OCI-LY1 (cell line): ENCODE results near the gene RAI14.

ENCODE experiments used
- H2AFZ ChIP-seq: fragments of 200-600 bp; sonication (generic), shearing (Covaris generic); 2 replicates; pipeline ENCODE4 v1.6.0; 2014; ENCODE audit warnings: antibody characterized with exemption, mild to moderate bottlenecking, low read length
- H3F3A ChIP-seq: fragments of 200-600 bp; sonication (generic), shearing (Covaris generic); 2 replicates; pipeline ENCODE4 v1.6.0; 2014; ENCODE audit warnings: mild to moderate bottlenecking, antibody characterized with exemption, low read length, moderate library complexity; ENCODE audit not compliant: insufficient read depth
- H3K27ac ChIP-seq: fragments of 200-600 bp; sonication (generic); 2 replicates; pipeline ENCODE4 v1.5.1; 2014; ENCODE audit warnings: low read length, mixed run types, mild to moderate bottlenecking, low read depth; ENCODE audit not compliant: poor library complexity, severe bottlenecking
- H3K27me3 ChIP-seq: fragments of 200-600 bp; sonication (generic); 2 replicates; pipeline ENCODE4 v1.6.0; 2014; ENCODE audit warnings: antibody characterized with exemption, mild to moderate bottlenecking, low read length, moderate library complexity; ENCODE audit not compliant: insufficient read depth
- H3K36me3 ChIP-seq: fragments of 200-600 bp; sonication (generic); 2 replicates; pipeline ENCODE4 v1.6.1; 2014; ENCODE audit warnings: mild to moderate bottlenecking, antibody characterized with exemption, low read length, moderate library complexity, mixed read lengths; ENCODE audit not compliant: insufficient read depth
- H3K4me1 ChIP-seq: fragments of 200-600 bp; sonication (generic); 2 replicates; pipeline ENCODE4 v1.5.1; 2014; ENCODE audit warnings: mild to moderate bottlenecking, low read length, moderate library complexity; ENCODE audit not compliant: insufficient read depth, severe bottlenecking
- H3K4me2 ChIP-seq: fragments of 200-600 bp; sonication (generic), shearing (Covaris generic); 2 replicates; pipeline ENCODE4 v1.6.1; 2014; ENCODE audit warnings: low read length
- H3K4me3 ChIP-seq: fragments of 200-600 bp; sonication (generic); 2 replicates; pipeline ENCODE4 v1.5.1; 2014; ENCODE audit warnings: low read length, low read depth, mild to moderate bottlenecking, mixed read lengths; ENCODE audit not compliant: poor library complexity, severe bottlenecking
- H3K79me2 ChIP-seq: fragments of 200-600 bp; shearing (Covaris generic); 2 replicates; pipeline ENCODE4 v1.6.1; 2016; ENCODE audit warnings: mixed run types, low read length, mixed read lengths; ENCODE audit not compliant: insufficient read depth
- H3K9ac ChIP-seq: fragments of 200-600 bp; sonication (generic), shearing (Covaris generic); 2 replicates; pipeline ENCODE4 v1.6.1; 2014; ENCODE audit warnings: mild to moderate bottlenecking, low read length, mixed read lengths
- H3K9me2 ChIP-seq: fragments of 200-600 bp; sonication (generic), shearing (Covaris generic); 2 replicates; pipeline ENCODE4 v1.6.1; 2014; ENCODE audit warnings: low read depth, mild to moderate bottlenecking, low read length, mixed read lengths
- H3K9me3 ChIP-seq: fragments of 200-600 bp; shearing (Covaris generic); 2 replicates; pipeline ENCODE4 v1.6.1; 2014; ENCODE audit warnings: low read length, mixed read lengths
- H4K20me1 ChIP-seq: fragments of 200-600 bp; sonication (generic), shearing (Covaris generic); 2 replicates; pipeline ENCODE4 v1.6.0; 2016; ENCODE audit warnings: mild to moderate bottlenecking, low read length; ENCODE audit not compliant: insufficient read depth
- CTCF ChIP-seq: fragments of 200-600 bp; sonication (generic), shearing (Covaris generic); IDR thresholded peaks from 2 replicates; pipeline ENCODE4 v1.5.1; 2017; ENCODE audit warnings: mild to moderate bottlenecking, antibody characterized with exemption, low read length, moderate library complexity, mixed read lengths
- EZH2 ChIP-seq: fragments of 200-600 bp; sonication (generic), shearing (Covaris generic); IDR thresholded peaks from 2 replicates; pipeline ENCODE4 v1.8.0; 2017; ENCODE audit warnings: borderline replicate concordance, mixed run types, mild to moderate bottlenecking, antibody characterized with exemption, low read length, moderate library complexity, mixed read lengths

RAI14 gene

GRCh38 chr5:34715711-34716110 lies 59.6 kb downstream of the RAI14 start:
- Histone ChIP-seq H2AFZ (no peak overlapping the region), H3K4me1 (no peaks in the 10 kb centered on the region), H3K9ac (no peak overlapping the region), H3K4me3 (no peak overlapping the region), H3K9me2 (no peaks in the 10 kb centered on the region), H3K27ac (no peak overlapping the region), H3K9me3 (no peaks in the 10 kb centered on the region), H3K27me3 (no peaks in the 10 kb centered on the region), H3K79me2 (no peaks in the 10 kb centered on the region), H3K4me2 (no peak overlapping the region), H3K36me3 (no peaks in the 10 kb centered on the region), H4K20me1 (no peaks in the 10 kb centered on the region), H3F3A (no peaks in the 10 kb centered on the region)
- no peak for TF ChIP-seq EZH2
- no peak for TF ChIP-seq CTCF

- H3K4me1 ChIP-seq = no peaks in the 10 kb centered on the region
- no peaks in the 10 kb centered on the region for H3K9me2 ChIP-seq
- no peaks in the 10 kb centered on the region for H3K36me3 ChIP-seq
- no peak overlapping the region for H3K9ac ChIP-seq
- H3K27ac ChIP-seq = no peak overlapping the region
- H3K9me3 ChIP-seq = no peaks in the 10 kb centered on the region
- H4K20me1 ChIP-seq = no peaks in the 10 kb centered on the region
- H3F3A ChIP-seq = no peaks in the 10 kb centered on the region
- H3K79me2 ChIP-seq = no peaks in the 10 kb centered on the region
- no peak for TF ChIP-seq EZH2
- no peak for TF ChIP-seq CTCF
- H3K27me3 ChIP-seq = no peaks in the 10 kb centered on the region
- no peak overlapping the region for H2AFZ ChIP-seq
- no peak overlapping the region for H3K4me2 ChIP-seq
- no peak overlapping the region for H3K4me3 ChIP-seq
These were observed 60.9 kb downstream of the RAI14 start for GRCh38 chr5:34716986-34717385.

- H3K79me2 ChIP-seq = no peaks in the 10 kb centered on the region
- H3K27ac ChIP-seq = no peak overlapping the region
- H2AFZ ChIP-seq = no peak overlapping the region
- H4K20me1 ChIP-seq = no peaks in the 10 kb centered on the region
- H3K9ac ChIP-seq = no peak overlapping the region
- TF ChIP-seq EZH2 (no peak), CTCF (no peak)
- no peaks in the 10 kb centered on the region for H3K4me1 ChIP-seq
- no peaks in the 10 kb centered on the region for H3K36me3 ChIP-seq
- H3K9me3 ChIP-seq = no peaks in the 10 kb centered on the region
- no peaks in the 10 kb centered on the region for H3K27me3 ChIP-seq
- H3F3A ChIP-seq = no peaks in the 10 kb centered on the region
- H3K4me3 ChIP-seq = no peak overlapping the region
- no peaks in the 10 kb centered on the region for H3K9me2 ChIP-seq
- no peak overlapping the region for H3K4me2 ChIP-seq
These were observed 61.5 kb downstream of the RAI14 start for GRCh38 chr5:34717426-34718327.
